Tibial artery (tissue), 4 donors: ENCODE data around the gene LYAR.
A peak's percentile ranks its signal among the peaks of the same experiment; 100 is the strongest.

Experiments used
- DNase-seq, 2 donors: peaks; one replicate each; pipeline ENCODE4 v3.0.0-alpha.2; 2019
- H3K27ac ChIP-seq, 2 donors: fragments of 200-600 bp; sonication (generic) in 1 of 2; 1 replicate in 1 of 2; 2 replicates in 1 of 2; pipeline ENCODE4 v1.5.1; 2018 to 2019; ENCODE audit warnings: mild to moderate bottlenecking in 1 of 2
- H3K27me3 ChIP-seq, 2 donors: fragments of 200-600 bp; sonication (generic) in 1 of 2; one replicate each; pipeline versions ENCODE4 v1.5.1 to v1.6.0; 2016 to 2019
- H3K36me3 ChIP-seq, 3 donors: fragments of 200-600 bp; sonication (generic) in 2 of 3; one replicate each; pipeline ENCODE4 v1.5.1; 2016 to 2019; ENCODE audit warnings: mild to moderate bottlenecking in 2 of 3
- H3K4me1 ChIP-seq, 4 donors: fragments of 200-600 bp; sonication (generic) in 2 of 4; 1 replicate in 3 of 4; 2 replicates in 1 of 4; pipeline ENCODE4 v1.5.1; 2016 to 2019
- H3K4me3 ChIP-seq, 2 donors: fragments of 200-600 bp; sonication (generic) in 1 of 2; 1 replicate in 1 of 2; 2 replicates in 1 of 2; pipeline ENCODE4 v1.5.1; 2018 to 2019; ENCODE audit warnings: mild to moderate bottlenecking in 2 of 2
- H3K9me3 ChIP-seq, 3 donors: fragments of 200-600 bp; sonication (generic) in 1 of 3; one replicate each; pipeline ENCODE4 v1.5.1; 2016 to 2019
- intact Hi-C: fragments of 100-400 bp; cut with DNase I; formaldehyde crosslinking; loops from one replicate; pipeline ENCODE4 v1.15.0; 2023; ENCODE audit warnings: low total_unique reads
- TF ChIP-seq, protein P1 (sequence below), 2 experiments: fragments of 200-600 bp in 1 of 2; fragments of 450-650 bp in 1 of 2; IDR thresholded peaks; one replicate each; pipeline ENCODE4 v1.5.1; 2017 to 2019; ENCODE audit warnings: antibody characterized with exemption in 2 of 2, mild to moderate bottlenecking in 1 of 2, moderate library complexity in 1 of 2

The LYAR gene

GRCh38 chr4:4299006-4299405, 9.1 kb upstream of the LYAR start:
- intact Hi-C loops: no loop called here
- peaks cover 14 to 22% (median 15%) of the 10 kb centered on the region in 3 donors for H3K36me3 ChIP-seq

GRCh38 chr4:4296283-4296846, 6.4 kb upstream of the LYAR start:
- Histone ChIP-seq H3K9me3 (no peaks in the 10 kb centered on the region), H3K36me3 (peaks cover 0 to 9% (median 0%) of the 10 kb centered on the region in 3 donors), H3K27ac (no peak overlapping the region), H3K27me3 (no peaks in the 10 kb centered on the region), H3K4me1 (peaks cover 0 to 10% (median 5%) of the 10 kb centered on the region in 4 donors), H3K4me3 (no peak overlapping the region)
- no peak for DNase-seq
- TF ChIP-seq, protein P1, sequence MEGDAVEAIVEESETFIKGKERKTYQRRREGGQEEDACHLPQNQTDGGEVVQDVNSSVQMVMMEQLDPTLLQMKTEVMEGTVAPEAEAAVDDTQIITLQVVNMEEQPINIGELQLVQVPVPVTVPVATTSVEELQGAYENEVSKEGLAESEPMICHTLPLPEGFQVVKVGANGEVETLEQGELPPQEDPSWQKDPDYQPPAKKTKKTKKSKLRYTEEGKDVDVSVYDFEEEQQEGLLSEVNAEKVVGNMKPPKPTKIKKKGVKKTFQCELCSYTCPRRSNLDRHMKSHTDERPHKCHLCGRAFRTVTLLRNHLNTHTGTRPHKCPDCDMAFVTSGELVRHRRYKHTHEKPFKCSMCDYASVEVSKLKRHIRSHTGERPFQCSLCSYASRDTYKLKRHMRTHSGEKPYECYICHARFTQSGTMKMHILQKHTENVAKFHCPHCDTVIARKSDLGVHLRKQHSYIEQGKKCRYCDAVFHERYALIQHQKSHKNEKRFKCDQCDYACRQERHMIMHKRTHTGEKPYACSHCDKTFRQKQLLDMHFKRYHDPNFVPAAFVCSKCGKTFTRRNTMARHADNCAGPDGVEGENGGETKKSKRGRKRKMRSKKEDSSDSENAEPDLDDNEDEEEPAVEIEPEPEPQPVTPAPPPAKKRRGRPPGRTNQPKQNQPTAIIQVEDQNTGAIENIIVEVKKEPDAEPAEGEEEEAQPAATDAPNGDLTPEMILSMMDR (IDR thresholded peaks at IDR 0.05): no peak
- intact Hi-C loops: no loop called here

More at GRCh38 chr4:4299006-4299405, 9.1 kb upstream of the LYAR start:
- H3K9me3 ChIP-seq: no peaks in the 10 kb centered on the region
- H3K27me3 ChIP-seq: no peaks in the 10 kb centered on the region
- H3K27ac ChIP-seq: no peak overlapping the region
- H3K4me1 ChIP-seq: no peaks in the 10 kb centered on the region
- DNase-seq: no peak
- H3K4me3 ChIP-seq: no peak overlapping the region
- TF ChIP-seq, protein P1 (IDR thresholded peaks at IDR 0.05): no peak

DNA sequence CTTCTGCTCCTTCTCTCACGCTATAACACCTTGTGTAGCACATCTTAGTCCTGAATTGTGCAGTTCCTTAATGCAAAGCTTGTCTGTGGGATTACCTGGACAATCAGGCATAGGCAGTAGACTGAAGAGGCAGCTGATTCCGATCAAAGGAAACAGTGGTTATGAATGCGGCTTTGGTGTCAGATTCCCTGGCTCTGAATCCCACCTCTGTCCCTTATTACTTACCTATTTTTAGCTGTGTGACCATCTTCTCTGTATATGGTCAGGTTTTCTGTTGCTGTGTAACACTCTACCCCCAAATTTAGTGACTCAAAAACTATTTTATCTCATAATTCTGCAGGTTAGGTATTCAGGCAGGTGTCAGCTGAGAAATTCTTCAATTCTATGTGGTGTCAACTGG, 3.3 kb upstream of the LYAR start:
- H3K4me3 ChIP-seq: no peak overlapping the region
- no peaks in the 10 kb centered on the region for H3K36me3 ChIP-seq
- H3K9me3 ChIP-seq: no peaks in the 10 kb centered on the region
- TF ChIP-seq, protein P1 (IDR thresholded peaks at IDR 0.05): no peak
- intact Hi-C loops: no loop called here
- H3K27ac ChIP-seq: no peak overlapping the region
- no peaks in the 10 kb centered on the region for H3K27me3 ChIP-seq
- peaks cover 0 to 32% (median 23%) of the 10 kb centered on the region in 4 donors for H3K4me1 ChIP-seq
- no peak for DNase-seq

DNA sequence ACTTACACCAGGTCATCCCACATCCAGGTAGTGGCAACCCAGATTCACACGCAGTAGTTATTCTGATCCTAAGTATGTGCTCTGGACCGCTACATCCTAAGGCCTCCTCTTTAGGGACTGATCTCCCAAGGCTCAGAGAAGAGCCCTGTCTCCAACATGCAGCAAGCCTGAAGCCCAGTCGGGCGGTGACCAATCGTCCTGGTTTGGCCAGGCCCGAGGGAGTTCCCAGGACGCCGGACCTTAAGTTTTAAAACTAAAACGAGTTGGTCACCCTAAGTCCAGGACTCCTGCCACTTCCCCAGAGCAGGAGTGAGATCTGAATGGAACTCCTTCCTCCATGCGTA, 385 bp downstream of the LYAR start:
- peaks cover 0 to 33% (median 23%) of the 10 kb centered on the region in 4 donors for H3K4me1 ChIP-seq
- H3K9me3 ChIP-seq: no peaks in the 10 kb centered on the region
- intact Hi-C loops: no loop called here
- peaks cover 0 to 15% (median 11%) of the 10 kb centered on the region in 3 donors for H3K36me3 ChIP-seq
- peak overlapping the region; percentile 85 to 92 for H3K4me3 ChIP-seq
- peak overlapping the region; percentile 76 to 87 for H3K27ac ChIP-seq
- TF ChIP-seq, protein P1 (IDR thresholded peaks at IDR 0.05): no peak
- no peaks in the 10 kb centered on the region for H3K27me3 ChIP-seq
- DNase-seq: no peak

GRCh38 chr4:4289055-4289454, 899 bp downstream of the LYAR start:
- Histone ChIP-seq H3K27ac (peak overlapping the region in 1 of 2 donors; percentile 87), H3K36me3 (peaks cover 0 to 15% (median 15%) of the 10 kb centered on the region in 3 donors), H3K4me3 (peak overlapping the region; percentile 85 to 92), H3K27me3 (no peaks in the 10 kb centered on the region), H3K4me1 (peaks cover 0 to 33% (median 23%) of the 10 kb centered on the region in 4 donors), H3K9me3 (no peaks in the 10 kb centered on the region)
- DNase-seq: no peak
- intact Hi-C loops: no loop called here
- TF ChIP-seq, protein P1 (IDR thresholded peaks at IDR 0.05): no peak
